HG03378 (cell line): ENCODE results near the gene TFIP11.
"Not testable (repeated sequence)": the region's sequence is repeated elsewhere in the genome, so short reads cannot be mapped to it uniquely, and the experiment has no call there.

Experiments used
- ATAC-seq: cut with Tn5 transposase; IDR thresholded peaks from one replicate; pipeline ENCODE4 v1.9.1; 2021; ENCODE audit warnings: mild to moderate bottlenecking, moderate library complexity; ENCODE audit not compliant: unreplicated experiment

TFIP11 gene

DNA sequence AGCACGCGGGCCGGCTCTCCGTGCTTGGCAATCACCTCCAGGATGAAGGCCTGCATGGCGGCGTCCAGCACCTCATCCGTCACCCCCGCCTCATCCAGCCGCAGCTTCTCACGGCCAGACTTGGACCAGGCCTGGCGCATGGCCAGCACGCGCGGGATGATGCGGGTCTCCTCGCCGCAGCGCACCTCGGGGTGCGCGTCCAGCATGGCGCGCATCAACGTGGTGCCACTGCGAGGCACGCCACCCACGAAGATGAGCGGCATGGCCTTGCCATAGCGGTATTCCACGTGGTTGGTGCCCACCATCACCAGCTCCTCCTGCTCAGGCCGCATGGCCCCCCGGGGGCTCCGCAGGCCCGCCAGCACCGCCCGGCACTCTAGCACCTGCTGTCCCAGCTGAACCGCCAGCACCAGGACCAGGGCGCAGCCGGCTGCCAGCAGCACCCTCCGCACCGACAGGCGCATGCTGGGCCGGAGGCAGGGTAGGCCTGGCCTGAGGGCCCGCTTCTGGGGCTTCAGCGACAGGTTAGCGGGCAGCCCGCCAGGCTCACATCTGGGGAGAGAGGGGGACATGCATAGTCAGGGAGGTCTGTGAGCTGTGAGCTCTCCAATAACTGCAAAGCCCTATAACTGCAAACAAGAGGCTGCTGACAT lies 29.0 kb upstream of the TFIP11 start:
- no peak for ATAC-seq

DNA sequence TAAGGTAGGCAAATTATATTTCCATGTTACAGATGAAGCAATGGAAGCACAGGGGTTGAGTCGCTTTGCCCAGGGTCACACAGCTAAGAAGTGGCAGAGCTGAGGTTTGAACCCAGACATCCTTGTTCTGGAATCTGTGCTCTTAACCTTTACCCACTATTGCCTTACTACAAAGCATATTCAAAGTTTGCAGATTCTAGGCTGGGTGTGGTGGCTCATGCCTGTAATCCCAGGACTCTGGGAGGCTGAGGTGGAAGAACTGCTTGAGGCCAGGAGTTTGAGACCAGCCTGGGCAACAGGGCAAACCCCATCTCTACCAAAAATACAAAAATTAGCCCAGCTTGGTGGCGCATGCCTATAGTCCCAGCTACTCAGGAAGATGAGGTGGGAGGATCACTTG lies 27.8 kb upstream of the TFIP11 start:
- no peak for ATAC-seq

DNA sequence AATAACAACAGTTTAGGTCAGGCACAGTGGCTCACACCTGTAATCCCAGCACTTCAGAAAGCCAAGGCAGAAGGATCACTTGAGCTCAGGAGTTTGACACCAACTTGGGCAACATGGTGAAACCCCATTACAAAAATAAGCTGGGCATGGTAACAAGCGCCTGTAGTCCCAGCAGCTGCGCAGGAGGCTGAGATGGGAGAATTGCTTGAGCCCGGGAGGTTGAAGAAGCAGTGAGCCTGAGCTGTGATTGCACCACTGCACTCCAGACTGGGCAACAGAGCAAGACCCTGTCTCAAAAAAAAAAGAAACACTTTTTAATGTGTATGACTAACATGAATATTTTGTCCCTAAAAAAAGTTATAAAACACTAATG lies 24.5 kb upstream of the TFIP11 start:
- no peak for ATAC-seq

DNA sequence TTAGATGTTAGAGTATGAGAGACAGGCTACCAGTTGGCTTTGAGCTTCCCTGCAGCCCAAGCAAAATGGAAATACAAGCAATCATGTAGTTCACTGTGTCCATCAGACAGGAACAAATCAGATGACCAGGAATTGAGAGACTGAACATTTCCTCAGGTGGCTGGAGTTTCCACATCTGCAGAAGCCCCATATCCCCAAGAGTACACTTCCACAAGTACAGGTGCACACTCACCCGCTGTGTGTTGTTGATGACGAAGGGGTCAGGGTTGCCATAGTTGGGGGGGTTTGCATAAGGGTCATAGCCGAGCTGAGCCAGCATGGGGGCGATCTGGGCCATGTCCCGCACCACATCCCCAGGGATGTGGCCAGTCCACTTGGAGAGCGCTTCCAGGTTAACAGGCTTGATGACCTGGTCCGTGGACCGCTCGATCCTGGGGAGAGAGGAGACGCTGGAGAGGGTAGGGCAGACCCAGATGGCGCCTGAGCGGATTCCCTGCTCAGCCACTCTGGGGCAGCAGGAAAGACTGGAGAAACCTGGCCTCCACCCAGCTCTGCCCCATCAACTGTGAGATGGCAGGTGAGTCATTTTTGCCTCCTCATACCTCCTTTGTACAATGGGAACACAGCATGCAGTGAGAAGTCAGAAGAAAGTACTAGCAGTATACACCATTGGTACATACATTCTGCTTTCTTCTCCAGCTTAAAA lies 23.9 kb upstream of the TFIP11 start:
- no peak for ATAC-seq

DNA sequence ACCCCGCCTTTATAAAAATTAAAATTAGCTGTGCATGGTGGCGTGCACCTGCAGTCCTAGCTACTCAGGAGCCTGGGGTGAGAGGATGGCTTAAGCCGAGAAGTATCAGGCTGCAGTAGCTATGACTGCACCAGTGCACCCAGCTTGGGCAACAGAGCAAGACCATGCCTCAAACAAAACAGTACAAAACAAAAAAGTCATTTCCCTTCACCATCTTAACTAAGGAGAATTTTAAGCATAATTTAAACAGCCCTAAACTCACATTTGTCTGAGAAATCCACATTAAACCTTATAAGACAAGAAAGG lies 23.3 kb upstream of the TFIP11 start:
- ATAC-seq: no peak

DNA sequence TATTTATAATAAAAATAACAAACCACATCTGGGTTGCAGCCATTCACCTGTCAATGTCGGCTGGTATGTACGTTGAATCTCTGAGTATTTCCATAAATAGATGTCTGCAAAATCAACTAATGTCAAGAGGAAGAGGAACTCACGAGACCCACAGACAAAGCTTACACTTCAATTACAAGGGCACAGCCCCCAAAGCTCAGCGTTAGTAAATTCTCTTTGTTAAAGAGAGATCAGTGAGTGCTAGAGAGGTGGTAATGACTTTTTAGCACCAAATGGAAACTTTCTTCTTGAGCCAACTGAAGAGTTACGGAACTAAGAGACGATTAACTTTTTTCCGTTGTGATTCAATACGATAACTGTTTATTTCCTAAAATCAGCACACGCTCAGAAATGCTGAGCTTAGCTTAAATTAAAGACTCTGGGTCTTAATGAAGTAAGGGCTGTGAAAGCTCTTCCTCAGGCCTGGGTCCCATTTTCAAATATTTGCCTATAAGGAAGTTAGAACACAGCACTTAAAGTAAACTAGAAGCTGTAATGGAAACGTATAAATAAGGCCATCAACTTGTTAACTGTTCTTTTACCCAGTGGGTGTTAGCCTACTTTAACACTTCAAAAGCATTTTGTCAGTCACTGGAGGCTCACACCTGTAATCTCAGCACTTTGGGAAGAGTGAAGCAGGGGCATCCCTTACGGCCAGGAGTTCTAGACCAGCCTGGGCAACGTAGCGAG lies 22.8 kb upstream of the TFIP11 start:
- ATAC-seq: no peak

DNA sequence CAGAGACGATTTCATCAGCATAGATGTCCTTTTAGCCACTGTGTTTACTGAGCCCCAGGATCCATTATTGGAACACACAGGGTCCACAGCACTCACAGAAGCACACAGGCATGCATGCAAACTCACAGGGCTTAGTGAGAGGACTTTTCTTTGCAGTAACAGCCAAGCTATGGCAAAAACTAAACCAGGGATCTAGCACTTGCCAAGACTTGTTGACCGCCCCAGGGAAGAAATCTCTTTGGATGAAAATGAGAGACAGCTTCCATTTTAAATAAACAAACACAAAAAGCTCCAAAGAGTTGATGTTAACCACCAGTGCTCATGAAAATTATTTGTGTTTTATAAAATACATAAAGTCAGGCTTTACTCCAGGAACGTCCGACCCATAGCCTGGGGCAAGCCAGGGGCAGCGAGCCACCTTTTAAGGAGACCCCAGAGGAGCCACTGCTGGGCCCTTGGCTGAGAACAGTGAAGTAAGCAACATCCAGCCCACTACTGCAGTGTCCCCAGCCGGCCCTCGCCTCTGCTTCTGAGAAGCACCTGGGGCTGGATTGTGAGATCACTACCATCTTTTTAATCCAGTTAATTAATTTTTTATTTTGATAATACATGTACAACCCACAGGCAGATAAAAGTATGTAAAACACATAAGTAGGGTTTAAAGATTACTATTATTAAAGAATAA lies 22.0 kb upstream of the TFIP11 start:
- no peak for ATAC-seq

DNA sequence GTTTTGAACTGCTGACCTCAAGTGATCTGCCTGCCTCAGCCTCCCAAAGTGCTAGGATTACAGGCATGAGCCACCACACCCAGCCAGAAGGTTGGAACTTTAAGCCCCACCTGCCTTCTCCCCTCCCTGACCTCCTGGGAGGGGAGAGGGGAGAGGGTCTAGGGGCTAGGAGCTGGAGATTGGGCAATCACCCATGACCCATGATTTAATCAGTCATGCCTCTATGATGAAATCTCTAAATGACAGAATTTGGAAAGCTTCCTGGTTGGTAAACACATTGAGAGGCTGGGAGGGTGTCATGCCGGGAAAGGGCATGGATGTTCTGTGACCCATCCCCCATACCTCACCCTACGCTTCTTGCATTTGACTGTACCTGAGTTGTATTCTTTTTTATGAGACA lies 17.1 kb upstream of the TFIP11 start:
- no peak for ATAC-seq

DNA sequence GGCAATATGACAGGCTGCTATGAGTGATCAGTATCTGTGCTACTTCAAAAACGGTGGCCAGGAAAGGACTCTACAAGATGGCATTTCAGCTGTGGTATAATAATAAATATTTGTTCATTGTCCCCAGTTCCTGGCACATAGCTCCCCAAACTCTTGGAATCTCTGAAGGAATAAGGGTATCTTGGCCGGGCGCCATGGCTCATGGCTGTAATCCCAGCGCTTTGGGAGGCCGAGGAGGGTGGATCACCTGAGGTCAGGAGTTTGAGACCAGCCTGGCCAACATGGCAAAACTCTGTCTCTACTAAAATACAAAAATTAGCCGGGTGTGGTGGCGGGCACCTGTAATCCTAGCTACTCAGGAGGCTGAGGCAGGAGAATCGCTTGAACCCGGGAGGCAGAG lies 16.2 kb upstream of the TFIP11 start:
- ATAC-seq: not testable (repeated sequence)

DNA sequence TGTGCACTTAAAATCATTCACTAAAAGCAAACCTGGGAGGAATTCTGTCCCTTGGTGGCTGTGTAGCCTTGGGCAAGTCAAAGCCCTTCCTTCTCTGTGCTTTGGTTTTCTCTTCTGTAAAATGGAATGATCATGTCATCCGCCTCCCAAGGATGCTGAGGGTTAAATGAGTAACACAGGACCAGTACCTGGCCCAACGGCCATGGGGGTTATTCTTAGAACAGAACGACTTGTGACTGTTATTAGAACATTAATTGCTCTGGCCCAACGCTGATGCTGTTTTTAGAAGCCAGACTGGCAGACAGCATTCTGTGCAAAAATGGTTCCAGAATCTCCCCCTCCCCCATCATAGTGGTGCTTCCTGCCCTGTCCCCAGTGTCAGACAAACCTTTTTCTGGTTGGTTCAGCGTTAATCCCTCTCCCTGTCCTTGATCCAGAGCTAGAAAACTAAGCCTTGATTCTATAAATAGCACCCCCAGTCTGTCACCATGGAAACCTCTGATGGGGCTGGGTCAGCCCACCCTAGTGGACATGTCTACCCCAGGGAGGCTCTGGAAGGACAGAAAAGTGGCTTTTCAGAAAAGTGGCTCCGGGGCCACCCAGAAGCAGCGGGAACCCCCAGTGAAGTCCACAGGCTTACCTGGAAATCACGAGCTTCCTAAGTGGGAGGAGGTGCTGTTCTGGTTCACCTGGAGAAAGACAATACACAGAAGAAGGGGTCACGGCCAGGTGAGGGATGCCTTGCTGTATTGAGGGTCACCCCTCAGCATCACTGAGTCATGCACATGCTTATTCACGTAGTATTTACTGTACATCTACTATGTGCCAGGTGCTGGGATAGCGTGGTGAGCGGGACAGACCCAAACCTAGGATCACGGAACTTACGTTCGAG lies 15.5 kb upstream of the TFIP11 start:
- ATAC-seq: no peak

DNA sequence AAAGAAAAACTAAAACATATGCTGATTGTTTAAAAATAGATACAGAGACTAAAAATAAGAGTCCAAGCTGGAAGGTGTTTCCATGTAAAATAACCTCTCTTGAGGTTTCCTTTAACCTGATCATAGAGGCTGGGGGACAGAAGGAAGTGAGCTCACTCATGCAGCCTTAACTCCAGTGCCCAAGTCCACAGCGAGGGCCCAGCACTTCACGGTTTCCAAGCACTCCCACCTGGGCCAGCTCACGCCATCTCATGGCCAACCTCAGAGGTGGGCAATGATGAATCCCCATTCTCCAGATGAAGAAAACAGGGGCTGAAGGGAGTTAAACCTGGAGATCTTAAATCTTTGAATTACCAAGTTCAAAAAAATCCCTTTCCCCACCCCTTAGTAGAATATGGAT lies 14.9 kb upstream of the TFIP11 start:
- no peak for ATAC-seq

- ATAC-seq: no peak
These were observed 13.8 kb upstream of the TFIP11 start for GRCh38 chr22:26525946-26526564.

GRCh38 chr22:26524870-26525269 lies 12.6 kb upstream of the TFIP11 start:
- no peak for ATAC-seq

DNA sequence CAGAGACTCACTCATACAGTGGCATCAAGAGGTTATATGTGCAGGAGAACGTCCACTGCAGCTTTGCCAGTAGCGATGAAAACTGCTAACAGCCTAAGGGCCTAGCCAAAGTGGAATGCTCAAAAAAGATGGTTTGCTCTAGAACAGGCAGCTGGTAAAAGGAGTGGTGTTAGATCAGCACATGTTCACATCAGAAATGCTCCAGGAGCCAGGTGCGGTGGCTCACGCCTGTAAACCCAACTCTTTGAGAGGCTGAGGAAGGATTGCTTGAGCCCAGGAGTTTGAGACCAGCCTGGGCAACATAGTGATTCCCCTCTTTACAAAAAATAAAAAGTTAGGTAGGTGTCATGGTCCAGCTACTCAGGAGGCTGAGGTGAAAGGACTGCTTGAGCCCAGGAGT lies 10.3 kb upstream of the TFIP11 start:
- ATAC-seq: no peak

DNA sequence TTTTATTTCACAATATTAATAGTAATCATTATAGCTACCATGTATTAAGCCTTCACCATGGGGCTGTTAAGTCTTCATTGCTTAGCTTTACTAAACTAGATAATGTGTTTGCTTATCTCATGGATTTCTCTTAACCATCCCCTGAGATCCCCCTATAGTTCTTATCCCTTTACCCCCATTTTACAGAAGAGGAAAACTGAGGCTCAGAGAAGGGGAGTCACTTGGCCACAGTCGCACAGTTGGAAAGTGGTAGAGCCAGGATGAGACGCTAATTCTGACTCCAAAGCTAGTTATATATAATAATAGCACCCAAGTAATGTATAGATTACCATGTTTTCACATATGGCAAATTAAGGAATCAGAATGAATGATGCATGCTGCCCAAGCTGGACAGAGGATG lies 9.7 kb upstream of the TFIP11 start:
- ATAC-seq: no peak

DNA sequence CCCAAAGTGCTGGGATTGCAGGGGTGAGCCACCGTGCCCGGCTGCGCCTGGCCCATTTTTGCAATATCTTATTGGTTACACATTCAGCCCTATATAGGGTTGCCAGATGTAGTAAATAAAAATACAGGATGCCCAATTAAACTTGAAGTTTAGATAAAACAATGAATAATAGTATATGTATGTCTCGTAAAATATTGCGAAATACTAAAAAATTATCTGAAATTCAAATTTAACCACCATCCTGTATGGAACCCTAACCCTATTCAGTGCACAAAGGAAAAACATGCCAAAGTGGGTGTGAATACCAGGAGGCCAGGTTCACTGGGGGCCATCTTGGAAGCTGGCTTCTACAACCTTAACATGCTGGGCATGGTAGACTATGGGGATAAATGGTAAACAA lies 5.2 kb upstream of the TFIP11 start:
- no peak for ATAC-seq

GRCh38 chr22:26516503-26516902 lies 4.2 kb upstream of the TFIP11 start:
- ATAC-seq: no peak

GRCh38 chr22:26515931-26516330 lies 3.7 kb upstream of the TFIP11 start:
- no peak for ATAC-seq

DNA sequence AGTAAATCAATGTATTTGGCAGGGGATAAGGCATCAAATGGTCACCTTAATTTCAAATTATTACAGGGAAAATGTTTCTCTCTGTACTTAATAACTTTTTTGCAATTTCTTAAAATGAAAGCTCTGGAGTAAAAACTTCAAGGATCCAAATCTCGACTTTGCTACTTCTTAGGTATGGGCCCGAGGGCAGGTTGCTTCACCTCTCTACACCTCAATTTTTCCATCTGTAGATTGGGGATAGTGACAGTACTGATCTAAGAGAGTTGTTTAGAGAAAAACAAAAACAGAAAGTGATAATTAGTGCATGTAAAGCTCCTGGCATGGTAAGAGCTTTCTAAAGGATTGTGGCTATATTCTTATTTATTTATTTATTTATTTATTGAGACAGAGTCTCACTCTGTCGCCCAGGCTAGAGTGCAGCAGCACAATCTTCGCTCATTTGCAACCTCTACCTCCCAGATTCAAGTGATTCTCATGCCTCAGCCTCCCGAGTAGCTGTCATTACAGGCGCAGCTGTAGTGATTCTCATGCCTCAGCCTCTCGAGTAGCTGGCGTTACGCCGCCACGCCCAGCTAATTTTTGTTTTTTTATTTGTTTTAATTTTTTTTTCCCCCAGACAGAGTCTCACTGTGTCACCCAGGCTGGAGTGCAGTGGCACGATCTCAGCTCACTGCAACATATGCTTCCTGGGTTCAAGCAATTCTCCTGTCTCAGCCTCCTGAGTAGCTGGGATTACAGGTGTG lies 2.3 kb upstream of the TFIP11 start:
- no peak for ATAC-seq

DNA sequence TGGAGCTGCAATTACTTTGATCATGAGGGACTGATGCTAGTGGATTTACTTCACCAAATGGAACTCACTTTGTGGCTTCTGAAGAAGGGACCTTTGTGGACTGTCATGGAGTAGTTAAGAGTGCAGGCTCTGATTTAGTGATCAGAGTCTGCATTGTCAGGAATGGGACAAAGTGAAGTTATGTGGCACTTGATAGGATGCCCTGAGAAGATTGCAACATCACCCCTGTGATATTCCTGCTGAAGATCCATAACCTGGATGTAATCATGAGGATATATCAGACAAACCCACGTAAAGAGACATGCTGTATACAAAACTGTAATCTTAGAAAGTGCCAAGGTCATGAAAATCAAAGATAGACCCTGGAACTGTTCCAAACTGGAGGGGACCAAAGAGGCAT lies 1.6 kb upstream of the TFIP11 start:
- no peak for ATAC-seq
